D721Med (cell line): ENCODE measurements around the gene ZNF273.
"Not testable (repeated sequence)": the region's sequence is repeated elsewhere in the genome, so short reads cannot be mapped to it uniquely, and the experiment has no call there.

Experiments used
- DNase-seq: peaks from one replicate; pipeline ENCODE4 v3.0.0; 2011; ENCODE audit warnings: low spot score; ENCODE audit not compliant: insufficient read length
- FAIRE-seq: peaks from 2 replicates; lab custom pipeline; 2011; peaks lifted over from hg19 to GRCh38; lab: Jason Lieb, UNC
- TF ChIP-seq, protein P1 (sequence below): IDR thresholded peaks from 2 replicates; pipeline ENCODE4 v1.5.1; 2012; ENCODE audit warnings: mild to moderate bottlenecking, control low read depth; ENCODE audit not compliant: insufficient read depth; ENCODE audit errors: missing control alignments

Gene ZNF273

GRCh38 chr7:64908358-64908757 lies 5.3 kb downstream of the ZNF273 start:
- TF ChIP-seq, protein P1, sequence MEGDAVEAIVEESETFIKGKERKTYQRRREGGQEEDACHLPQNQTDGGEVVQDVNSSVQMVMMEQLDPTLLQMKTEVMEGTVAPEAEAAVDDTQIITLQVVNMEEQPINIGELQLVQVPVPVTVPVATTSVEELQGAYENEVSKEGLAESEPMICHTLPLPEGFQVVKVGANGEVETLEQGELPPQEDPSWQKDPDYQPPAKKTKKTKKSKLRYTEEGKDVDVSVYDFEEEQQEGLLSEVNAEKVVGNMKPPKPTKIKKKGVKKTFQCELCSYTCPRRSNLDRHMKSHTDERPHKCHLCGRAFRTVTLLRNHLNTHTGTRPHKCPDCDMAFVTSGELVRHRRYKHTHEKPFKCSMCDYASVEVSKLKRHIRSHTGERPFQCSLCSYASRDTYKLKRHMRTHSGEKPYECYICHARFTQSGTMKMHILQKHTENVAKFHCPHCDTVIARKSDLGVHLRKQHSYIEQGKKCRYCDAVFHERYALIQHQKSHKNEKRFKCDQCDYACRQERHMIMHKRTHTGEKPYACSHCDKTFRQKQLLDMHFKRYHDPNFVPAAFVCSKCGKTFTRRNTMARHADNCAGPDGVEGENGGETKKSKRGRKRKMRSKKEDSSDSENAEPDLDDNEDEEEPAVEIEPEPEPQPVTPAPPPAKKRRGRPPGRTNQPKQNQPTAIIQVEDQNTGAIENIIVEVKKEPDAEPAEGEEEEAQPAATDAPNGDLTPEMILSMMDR, result no peak
- no peak for FAIRE-seq
- DNase-seq, result no peak

GRCh38 chr7:64914557-64914956 lies 11.5 kb downstream of the ZNF273 start:
- FAIRE-seq (no peak), DNase-seq (no peak)
- TF ChIP-seq, protein P1, result no peak

DNA sequence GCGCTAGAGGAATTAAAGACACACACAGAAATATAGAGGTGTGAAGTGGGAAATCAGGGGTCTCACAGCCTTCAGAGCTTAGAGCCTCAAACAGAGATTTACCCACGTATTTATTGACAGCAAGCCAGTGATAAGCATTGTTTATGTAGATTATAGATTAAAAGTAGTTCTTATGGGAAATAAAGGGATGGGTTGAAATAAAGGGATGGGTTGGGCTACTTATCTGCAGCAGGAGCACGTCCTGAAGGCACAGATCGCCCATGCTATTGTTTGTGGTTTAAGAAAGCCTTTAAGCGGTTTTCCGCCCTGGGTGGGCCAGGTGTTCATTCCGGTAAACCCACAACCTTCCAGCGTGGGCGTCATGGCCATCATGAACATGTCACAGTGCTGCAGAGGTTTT lies 12.2 kb downstream of the ZNF273 start:
- not testable (repeated sequence) for FAIRE-seq

DNA sequence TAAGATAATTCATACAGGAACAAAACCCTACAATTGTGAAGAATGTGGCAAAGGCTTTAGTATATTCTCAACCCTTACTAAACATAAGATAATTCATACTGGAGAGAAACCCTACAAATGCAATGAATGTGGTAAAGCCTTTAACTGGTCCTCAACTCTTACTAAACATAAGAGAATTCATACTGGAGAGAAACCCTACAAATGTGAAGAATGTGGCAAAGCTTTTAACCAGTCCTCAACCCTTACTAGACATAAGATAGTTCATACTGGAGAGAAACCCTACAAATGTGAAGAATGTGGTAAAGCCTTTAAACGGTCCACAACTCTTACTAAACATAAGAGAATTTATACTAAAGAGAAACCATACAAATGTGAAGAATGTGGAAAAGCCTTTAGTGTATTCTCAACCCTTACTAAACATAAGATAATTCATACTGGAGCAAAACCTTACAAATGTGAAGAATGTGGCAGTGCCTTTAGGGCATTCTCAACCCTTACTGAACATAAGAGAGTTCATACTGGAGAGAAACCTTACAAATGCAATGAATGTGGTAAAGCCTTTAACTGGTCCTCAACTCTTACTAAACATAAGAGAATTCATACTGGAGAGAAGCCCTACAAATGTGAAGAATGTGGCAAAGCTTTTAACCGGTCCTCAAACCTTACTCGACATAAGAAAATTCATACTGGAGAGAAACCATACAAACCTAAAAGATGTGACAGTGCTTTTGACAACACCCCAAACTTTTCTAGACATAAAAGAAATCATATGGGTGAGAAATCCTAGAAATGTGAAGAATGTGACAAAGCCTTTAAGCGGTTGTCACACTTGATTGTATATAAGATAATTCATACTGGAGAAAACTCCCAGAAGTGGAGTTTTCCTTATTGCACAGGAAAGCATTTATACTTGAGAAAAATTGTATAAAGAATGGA lies 25.4 kb downstream of the ZNF273 start:
- FAIRE-seq, DNase-seq: not testable (repeated sequence)

More for the DNA sequence above, 12.2 kb downstream of the ZNF273 start:
- DNase-seq, result not testable (repeated sequence)

GRCh38 chr7:64934478-64934877 lies 31.4 kb downstream of the ZNF273 start:
- TF ChIP-seq, protein P1, result no peak
- FAIRE-seq, result no peak
- no peak for DNase-seq

- TF ChIP-seq, protein P1, result no peak
- FAIRE-seq (no peak), DNase-seq (no peak)
Measured at GRCh38 chr7:64938540-64938939, 35.5 kb downstream of the ZNF273 start.

DNA sequence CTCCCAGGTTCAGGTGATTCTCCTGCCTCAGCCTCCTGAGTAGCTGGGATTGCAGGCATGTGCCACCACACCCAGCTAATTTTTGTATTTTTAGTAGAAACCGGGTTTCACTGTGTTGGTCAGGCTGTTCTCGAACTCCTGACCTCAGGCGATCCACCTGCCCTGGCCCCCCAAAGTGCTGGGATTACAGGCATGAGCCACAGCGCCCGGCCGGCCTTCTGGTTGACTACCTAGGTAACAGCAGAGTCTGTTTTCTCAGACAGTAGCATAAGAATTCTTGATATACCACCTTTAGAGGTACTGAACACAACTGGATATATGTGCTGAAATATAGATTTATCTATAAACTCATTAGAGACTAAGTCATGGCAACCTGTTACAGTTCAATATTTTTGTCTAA lies 36.9 kb downstream of the ZNF273 start:
- FAIRE-seq, DNase-seq: not testable (repeated sequence)

DNA sequence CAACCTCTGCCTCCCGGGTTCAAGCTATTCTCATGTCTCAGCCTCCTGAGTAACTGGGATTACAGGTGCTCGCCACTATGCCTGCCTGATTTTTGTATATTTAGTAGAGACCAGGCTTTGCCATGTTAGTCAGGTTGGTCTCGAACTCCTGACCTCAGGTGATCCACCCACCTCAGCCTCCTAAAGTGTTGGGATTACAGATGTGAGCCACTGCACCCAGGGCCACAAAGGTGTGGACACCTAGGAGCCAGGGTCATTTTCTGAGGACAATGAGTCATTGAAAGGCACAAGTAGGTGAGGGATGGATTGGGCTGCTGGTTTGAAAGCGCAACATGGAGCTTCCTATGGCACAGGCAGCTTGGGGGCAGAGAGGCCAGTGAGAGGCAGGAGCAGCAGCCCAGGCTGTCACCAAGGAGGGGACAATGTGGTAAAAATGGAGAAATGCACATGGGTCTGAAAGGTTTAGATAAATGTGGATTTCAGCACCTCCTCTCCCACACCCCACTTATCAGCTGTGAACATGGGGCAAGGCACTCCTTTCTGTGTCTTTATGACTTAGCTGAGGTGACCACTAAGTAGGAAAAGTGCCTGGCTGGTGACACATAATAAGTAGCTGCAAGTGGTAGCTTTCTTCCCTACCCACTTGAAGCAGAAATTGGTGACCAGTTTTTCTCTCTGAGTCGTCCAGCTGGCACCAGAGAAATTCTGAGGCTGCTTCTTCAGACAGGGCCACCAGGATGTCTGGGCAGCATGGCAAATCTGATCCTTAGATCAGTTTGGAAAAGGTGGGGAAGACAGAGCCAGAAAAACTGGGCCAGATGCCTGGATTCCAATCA lies 41.8 kb downstream of the ZNF273 start:
- not testable (repeated sequence) for DNase-seq, FAIRE-seq

- TF ChIP-seq, protein P1, result no peak
- DNase-seq, result no peak
- no peak for FAIRE-seq
Measured at GRCh38 chr7:64945503-64946175, 42.6 kb downstream of the ZNF273 start.
